NK-92 treated with Interleukin-12 subunit alpha and Interleukin-12 subunit beta, amount 100 ng/mL, for 24 hours (cell line): ENCODE data around the gene RALGDS.

Source experiments
- DNase-seq: peaks from one replicate; lab custom pipeline; 2025; lab: John Stamatoyannopoulos, UW

Gene RALGDS

DNA sequence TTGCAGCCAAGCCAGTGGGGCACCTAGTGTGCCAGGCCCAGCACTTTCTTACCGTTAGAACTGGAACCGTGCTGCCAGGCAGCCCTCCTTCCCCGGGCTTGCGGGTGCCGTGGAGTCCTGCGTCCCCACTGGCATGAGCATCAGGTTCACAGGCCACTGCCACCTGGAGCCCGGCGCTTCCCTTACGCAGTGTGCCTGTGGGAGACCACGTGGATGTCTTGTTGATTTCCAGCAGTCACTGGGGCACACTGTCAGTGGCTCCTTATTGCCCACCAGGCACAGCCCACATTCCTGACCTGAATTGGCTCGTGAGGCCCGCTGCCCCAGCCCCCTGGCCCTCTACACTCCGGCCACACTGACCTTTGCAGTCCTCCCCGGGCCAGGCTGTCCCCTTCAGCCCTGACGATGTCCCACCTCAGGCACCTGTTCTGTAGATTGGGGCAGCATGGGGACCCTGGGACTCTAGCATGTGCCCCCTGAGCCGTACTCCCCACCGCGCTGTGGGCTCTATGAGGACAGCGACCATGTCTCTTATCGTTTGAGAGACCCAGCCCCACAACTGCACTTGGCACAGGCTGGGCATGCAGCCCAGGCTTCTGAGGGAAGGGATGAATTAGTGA, 69.6 kb downstream of the RALGDS start:
- DNase-seq: no peak

- no peak for DNase-seq
Measured at GRCh38 chr9:133050781-133051180, 70.3 kb downstream of the RALGDS start.

- no peak for DNase-seq
Measured at GRCh38 chr9:133050142-133050541, 70.9 kb downstream of the RALGDS start.

DNA sequence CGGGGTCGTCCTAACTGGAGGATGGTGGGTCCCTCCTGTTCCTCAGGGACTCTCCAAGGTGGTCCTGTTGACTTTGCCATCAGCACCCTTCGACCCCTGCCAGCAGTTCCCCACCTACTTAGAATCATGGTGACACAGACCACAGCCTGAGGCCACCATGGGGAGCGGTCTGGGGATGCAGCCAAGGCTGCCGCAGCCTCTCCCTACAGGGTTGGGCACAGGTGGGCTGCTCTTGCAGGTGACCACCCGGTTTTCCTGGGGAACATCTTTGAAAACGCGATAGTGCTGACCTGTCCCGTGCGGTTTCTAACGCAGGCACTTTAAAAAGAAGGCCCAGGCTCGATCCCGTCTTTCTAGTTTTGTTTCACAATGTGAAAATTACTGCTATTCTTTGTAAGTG, 72.0 kb downstream of the RALGDS start:
- DNase-seq: no peak

DNA sequence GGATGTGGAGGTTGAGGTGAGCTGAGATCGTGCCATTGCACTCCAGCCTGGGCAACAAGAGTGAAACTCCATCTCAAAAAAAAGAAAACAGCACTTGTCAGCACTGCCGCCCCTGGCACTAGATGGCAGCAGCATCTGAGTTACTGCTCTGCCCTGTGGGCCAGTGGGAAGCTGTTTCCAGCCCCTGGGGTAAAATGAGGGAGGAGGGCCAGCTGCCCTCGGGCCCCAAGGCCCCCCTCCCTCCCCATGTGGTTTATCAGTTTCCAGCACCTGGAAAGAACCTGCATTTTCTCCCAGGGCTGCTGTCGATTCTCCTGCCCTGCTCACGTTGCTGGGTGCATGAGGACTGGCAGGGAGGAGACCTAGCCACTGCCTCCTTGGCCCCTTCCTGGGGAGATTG, 72.4 kb downstream of the RALGDS start:
- DNase-seq: no peak
